GM12801 (cell line): ENCODE measurements around the gene GNB1.

Experiments
- CTCF ChIP-seq: IDR thresholded peaks from one replicate; pipeline ENCODE4 v1.5.1; 2011; ENCODE audit warnings: control low read depth; ENCODE audit not compliant: insufficient read length; ENCODE audit errors: extremely low read depth

Gene GNB1

GRCh38 chr1:1893291-1893985 lies 2.6 kb upstream of the GNB1 start:
- TF ChIP-seq CTCF = no peak

- no peak for TF ChIP-seq CTCF
These were observed 1.9 kb upstream of the GNB1 start for GRCh38 chr1:1892763-1893120.

GRCh38 chr1:1892079-1892762 lies 1.3 kb upstream of the GNB1 start:
- no peak for TF ChIP-seq CTCF

- no peak for TF ChIP-seq CTCF
These were observed 627 bp upstream of the GNB1 start for GRCh38 chr1:1891349-1892078.

- no peak for TF ChIP-seq CTCF
These were observed 911 bp downstream of the GNB1 start for GRCh38 chr1:1889847-1890505.

- no peak for TF ChIP-seq CTCF
These were observed 1.7 kb downstream of the GNB1 start for GRCh38 chr1:1889090-1889750.
